HepG2 (cell line): ENCODE results near the gene DACT2.
"Not testable (repeated sequence)": the region's sequence is repeated elsewhere in the genome, so short reads cannot be mapped to it uniquely, and the experiment has no call there.

Experiments used
- KAT8 ChIP-seq: IDR thresholded peaks from 2 replicates; pipeline ENCODE4 v1.6.1; 2016; ENCODE audit warnings: missing genetic modification reagents, missing compliant biosample characterization
- KLF6 ChIP-seq: IDR thresholded peaks from 2 replicates; pipeline ENCODE4 v1.8.0; 2016; ENCODE audit warnings: missing biosample characterization, missing genetic modification reagents
- SNAPC2 ChIP-seq: sonication (generic); formaldehyde crosslinking; IDR thresholded peaks from 2 replicates; pipeline ENCODE4 v1.8.1; 2022; ENCODE audit warnings: mild to moderate bottlenecking, missing genetic modification reagents

DNA sequence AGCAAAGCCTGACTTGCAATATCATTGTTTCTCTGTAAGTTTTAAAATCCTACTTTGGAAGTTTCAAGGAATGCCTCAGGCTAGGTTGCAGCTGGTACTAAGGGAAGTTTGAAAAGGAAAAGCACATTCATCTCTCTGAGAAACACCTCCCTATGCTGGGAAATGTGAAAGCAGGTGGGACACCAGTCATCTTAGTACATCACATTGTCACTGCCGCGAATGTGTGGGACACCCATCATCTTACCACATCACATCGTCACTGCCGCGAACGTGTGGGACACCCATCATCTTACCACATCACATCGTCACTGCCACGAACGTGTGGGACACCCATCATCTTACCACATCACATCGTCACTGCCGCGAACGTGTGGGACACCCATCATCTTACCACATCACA lies 38.3 kb downstream of the DACT2 start:
- TF ChIP-seq KAT8 (CRISPR knock-in tag); SNAPC2 (CRISPR knock-in tag); KLF6: not testable (repeated sequence)
